Activated T-cell treated with anti-CD3 and anti-CD28 coated beads, Interleukin-2, amount 50 U/mL, for 48 hours (primary cell): ENCODE measurements around the gene TRAPPC3.

Source experiments
- DNase-seq, 2 experiments: peaks; one replicate each; pipeline ENCODE4 v3.0.0-alpha.2; 2020

The TRAPPC3 gene

GRCh38 chr1:36097693-36098585, 51.3 kb downstream of the TRAPPC3 start:
- DNase-seq, result no peak

GRCh38 chr1:36096500-36097432, 52.5 kb downstream of the TRAPPC3 start:
- peak in 1 of 2 experiments; percentile 37 for DNase-seq

- no peak for DNase-seq
These were observed 53.4 kb downstream of the TRAPPC3 start for GRCh38 chr1:36095760-36096405.

- DNase-seq, result no peak
These were observed 54.6 kb downstream of the TRAPPC3 start for GRCh38 chr1:36094621-36095061.

- no peak for DNase-seq
These were observed 55.4 kb downstream of the TRAPPC3 start for GRCh38 chr1:36093929-36094328.

- DNase-seq, result no peak
These were observed 56.1 kb downstream of the TRAPPC3 start for GRCh38 chr1:36093226-36093625.

GRCh38 chr1:36092798-36093185, 56.5 kb downstream of the TRAPPC3 start:
- DNase-seq, result no peak

GRCh38 chr1:36092166-36092797, 57.0 kb downstream of the TRAPPC3 start:
- DNase-seq, result no peak

- DNase-seq, result no peak
These were observed 57.6 kb downstream of the TRAPPC3 start for GRCh38 chr1:36091698-36092097.

GRCh38 chr1:36091141-36091540, 58.1 kb downstream of the TRAPPC3 start:
- no peak for DNase-seq

GRCh38 chr1:36089393-36090121, 59.7 kb downstream of the TRAPPC3 start:
- DNase-seq, result peak in 1 of 2 experiments; percentile 37

- DNase-seq, result peak; percentile 94 to 95
These were observed 60.5 kb downstream of the TRAPPC3 start, which contains the start of gene ADPRS for GRCh38 chr1:36088577-36089392. ADPRS (plus strand) TSS chr1:36088892; CDS start chr1:36088905, 13 bp downstream.

GRCh38 chr1:36088265-36088576, 61.1 kb downstream of the TRAPPC3 start:
- no peak for DNase-seq

GRCh38 chr1:36087233-36088123, 61.8 kb downstream of the TRAPPC3 start:
- peak; percentile 16 to 17 for DNase-seq
